Measurements from ENCODE around the gene PAPSS1.
A peak's percentile ranks its signal among the peaks of the same experiment; 100 is the strongest.
"Not testable (repeated sequence)": the region's sequence is repeated elsewhere in the genome, so short reads cannot be mapped to it uniquely, and the experiment has no call there.

PAPSS1 gene

DNA sequence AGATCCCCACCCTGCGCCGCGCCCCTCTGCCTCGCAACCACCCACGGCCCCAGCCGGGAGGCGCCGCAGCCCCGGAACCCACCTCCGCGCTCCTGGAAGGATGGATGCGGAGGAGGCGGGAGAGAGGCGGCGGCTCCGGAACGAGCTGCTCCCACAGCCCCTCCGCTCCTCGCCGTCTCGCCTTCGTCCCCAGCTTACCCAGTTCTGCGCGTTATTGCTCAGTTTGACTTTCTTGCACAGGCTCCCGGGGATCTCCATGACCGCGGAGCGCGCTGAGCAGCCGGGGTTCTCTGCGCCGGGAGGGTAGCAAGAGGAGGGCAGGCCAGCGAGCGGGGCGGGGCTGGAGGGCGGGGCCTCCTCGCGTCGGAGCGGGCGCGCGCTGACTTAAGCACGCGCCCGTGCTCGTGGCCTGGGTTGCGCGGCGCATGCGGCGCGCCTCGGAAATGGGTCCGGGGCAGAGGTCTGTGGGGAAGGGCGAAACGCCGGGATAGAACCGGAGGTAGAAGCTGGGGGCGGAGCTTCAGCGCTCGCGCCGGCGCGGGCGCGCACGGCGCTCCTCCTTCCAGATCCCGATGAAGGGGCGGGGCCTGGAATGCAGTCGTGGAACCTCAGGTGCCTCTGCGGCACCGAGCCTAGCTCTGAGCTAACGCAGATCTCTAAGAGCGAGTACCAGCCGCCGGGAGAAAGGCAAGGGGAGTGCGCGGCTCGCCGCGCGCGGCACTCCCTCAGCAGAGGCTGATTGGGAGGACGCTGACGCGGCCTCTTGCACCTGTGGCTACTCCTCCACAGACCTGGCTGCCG is at the start of gene PAPSS1:
Gene PAPSS1, minus strand, starts transcription at position 313 of the 801 bp plus-strand sequence. Its CDS starts 55 bp downstream, at position 258.
- DNase-seq (ENCODE audit: low spot score): peak; percentile 92

DNA sequence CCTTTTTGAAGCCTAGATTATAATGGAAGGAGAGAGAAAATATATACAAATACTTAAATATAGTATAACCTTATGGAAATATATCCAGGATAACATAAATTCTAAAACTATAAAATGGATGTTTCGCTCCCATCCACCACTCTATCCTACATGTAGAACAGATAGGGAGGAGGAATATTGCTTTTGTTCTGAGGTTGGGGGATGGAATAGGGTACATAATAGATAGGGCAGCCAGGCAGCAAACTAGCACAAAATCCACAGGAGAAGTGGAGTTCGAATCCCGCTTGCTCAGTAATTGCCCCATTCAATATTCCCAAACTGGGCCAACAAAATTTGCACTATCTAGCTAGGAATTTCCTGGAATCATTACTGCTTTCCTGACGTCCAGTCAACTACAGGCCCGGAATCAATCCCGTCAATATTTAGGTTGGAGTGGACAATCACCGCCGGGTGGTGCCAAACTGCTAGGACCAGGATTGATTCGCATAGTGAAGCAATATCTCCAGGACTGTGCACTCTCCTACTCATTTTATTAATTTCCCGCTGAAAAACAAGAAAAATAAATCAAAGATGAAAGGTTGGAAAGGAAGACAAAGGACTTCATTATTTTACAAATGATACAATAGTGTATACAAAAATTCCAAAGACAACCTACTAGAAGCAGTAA is 40.4 kb upstream of the PAPSS1 start:
- DNase-seq (ENCODE audit: low spot score): no peak

DNA sequence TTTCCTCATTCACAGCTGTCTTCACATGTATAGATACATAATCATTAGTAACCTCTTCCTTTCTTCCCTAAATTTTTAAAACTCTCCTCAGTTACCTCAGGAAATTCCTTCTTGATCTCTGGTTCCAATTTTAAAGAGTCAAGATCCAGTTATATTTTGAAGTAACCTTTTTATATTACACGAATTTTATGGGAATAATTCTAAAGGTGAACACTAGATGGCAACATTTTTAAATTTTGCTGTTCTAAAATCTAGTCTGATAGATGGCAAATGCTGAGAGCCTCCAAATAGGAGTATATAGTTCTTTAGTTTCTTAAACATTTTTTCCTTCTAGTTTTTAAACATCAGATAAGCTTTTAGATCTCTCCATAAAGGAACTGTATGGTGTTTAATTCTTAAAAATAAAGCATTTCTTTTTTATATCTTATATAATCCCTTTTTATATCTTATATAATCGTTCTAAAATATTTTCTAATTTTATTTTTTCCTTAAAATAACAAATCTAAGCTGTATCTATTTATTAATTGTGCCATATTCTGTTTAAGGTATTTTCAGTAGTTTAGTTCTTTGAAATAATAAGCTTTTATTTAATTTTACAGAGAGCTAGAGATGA is 37.9 kb upstream of the PAPSS1 start:
- DNase-seq (ENCODE audit: low spot score): peak; percentile 10

DNA sequence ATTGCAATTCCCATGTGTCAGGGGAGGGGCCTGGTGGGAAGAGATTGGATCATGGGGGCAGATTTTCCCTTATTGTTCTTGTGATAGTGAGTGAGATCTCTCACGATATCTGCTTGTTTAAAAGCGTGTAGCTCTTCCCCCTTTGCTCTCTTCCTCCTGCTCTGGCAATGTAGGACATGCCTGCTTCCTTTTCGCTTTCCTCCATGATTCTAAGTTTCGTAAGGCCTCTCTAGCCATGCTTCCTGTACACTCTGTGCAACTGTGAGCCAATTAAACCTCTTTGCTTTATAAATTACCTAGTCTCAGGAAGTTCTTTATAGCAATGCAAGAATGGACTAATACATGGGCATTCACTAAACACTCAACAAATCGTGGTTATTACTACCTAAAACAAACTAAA is 37.2 kb upstream of the PAPSS1 start:
- no peak for DNase-seq (ENCODE audit: low spot score)

- DNase-seq (ENCODE audit: low spot score): no peak
Measured at GRCh38 chr4:107755841-107756356, 35.9 kb upstream of the PAPSS1 start.

DNA sequence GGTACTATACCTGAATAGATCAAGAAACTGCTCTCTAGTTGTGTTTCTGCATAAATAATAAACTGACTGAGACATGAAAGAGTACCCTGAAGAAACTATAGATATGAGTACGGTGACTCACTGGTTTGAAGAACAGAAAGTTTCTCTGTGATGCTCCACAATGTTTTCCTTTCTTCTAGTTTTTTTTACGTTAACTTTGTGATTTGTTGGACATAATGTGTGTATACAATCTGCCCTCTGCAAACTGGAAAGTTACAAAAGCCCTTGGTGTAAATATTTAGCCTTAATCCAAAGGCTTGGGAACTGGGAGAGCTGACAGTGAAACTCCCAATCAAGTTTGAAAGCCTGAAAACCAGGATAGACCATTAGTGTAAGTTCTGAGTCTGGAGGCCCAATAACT is 31.6 kb upstream of the PAPSS1 start:
- no peak for DNase-seq (ENCODE audit: low spot score)

- DNase-seq (ENCODE audit: low spot score): no peak
Measured at GRCh38 chr4:107747748-107748486, 27.9 kb upstream of the PAPSS1 start.

GRCh38 chr4:107746161-107746560 is 26.1 kb upstream of the PAPSS1 start:
- no peak for DNase-seq (ENCODE audit: low spot score)

DNA sequence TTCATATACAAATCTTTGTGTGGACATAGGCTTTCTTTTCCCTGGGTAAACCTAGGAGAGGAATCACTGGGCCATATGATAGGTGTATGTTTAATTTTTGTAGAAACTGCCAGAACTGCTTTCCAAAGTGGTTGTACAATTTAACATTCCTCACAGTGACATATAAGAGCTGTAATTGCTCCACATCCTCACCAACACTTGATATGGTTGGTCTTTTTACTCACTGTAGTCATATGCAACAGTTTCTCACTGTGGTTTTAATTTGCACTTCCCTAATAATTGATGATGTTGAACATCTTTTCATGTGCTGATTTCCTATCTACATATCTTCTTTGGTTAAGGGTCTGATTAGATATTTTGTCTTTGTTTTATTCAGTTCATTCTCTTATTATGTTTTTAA is 24.5 kb upstream of the PAPSS1 start:
- no peak for DNase-seq (ENCODE audit: low spot score)

DNA sequence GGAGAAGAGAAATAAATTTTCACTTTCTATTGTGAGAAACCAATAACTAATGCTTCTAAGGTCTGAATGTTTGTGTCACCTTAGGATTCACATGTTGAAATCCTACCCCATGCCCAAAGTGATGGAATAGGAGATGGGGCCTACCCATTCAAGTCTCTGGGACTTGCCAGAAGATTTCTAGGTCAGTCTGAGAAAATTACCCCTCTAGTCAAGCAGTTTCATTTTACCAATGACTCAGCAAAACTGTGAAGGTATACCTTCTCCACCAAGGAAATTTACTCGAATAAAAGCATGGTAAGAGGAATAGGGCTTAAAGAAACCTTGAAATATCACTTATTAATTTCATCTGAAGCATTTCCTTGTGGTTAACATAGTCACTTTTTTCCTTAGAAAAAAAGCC is 23.5 kb upstream of the PAPSS1 start:
- DNase-seq (ENCODE audit: low spot score): no peak

DNA sequence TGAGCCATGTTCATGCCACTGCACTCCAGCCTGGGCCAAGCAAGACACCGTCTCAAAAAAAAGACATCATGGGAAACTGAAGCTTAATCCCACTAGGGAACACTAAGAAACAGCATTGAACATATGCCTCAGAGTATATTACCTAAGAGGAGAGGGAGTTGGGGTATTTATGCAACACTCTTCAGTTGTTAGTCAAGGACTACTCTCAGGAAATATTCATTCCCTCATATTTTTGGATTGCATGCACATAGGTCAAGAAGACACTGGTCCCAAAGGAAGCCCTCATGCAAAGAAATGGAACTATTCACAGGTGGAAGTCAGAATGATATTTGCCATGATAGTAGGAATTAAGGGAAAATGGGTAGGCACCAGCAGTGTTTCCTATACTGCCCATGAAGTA is 22.8 kb upstream of the PAPSS1 start:
- DNase-seq (ENCODE audit: low spot score): no peak

DNA sequence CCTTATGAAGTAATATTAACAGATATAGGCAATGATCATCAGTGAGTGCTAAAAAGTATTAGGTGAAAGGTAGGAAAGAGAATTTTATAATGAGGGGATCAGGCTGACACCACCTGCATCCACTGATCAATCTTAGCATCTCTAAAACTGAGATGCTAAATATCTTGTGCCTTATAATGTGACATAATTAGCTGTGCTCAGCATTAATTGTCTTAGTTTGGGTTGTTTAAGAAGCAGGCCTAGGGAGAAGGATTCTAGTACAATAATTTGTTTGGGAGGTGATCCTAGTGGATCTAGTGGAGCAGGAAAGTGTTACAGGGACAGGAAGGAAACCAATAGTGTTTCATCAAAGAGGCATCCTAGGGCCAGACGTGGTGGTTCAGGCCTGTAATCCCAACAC is 22.2 kb upstream of the PAPSS1 start:
- DNase-seq (ENCODE audit: low spot score): no peak

DNA sequence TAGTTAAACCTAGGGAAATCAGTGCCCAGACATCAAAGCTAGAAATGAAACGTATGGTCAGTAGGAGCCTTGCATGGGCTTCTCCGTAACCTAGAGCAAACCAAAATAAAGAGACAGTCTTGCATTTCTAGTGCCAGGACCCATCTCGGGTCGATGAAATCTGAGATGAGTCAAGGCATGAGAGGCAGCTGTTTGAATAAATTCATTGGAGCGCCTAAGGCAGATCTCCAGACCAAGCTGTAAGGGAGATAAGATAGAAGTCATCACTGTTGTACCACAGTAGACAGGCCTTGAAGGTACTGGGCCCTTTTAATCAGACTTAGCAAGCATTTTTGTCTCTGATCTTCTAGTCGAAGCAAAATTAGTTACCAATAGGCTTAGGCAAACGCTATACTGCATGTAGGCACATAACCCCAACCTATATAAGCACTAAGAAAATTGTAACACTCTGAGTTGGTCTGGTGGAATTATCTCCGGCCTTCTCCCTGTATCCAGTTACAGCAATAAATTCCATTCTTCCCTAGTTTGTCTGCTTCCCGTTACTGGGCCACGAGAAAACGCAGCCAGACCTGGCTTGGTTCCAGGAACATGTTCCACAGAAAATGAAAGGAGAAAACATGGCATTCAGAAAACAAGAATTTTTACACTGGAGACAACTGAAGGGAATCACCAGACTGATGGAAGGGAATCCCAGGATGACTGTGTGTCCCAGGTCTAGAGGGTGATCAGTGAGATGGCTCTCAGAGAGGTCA is 21.1 kb upstream of the PAPSS1 start:
- no peak for DNase-seq (ENCODE audit: low spot score)

DNA sequence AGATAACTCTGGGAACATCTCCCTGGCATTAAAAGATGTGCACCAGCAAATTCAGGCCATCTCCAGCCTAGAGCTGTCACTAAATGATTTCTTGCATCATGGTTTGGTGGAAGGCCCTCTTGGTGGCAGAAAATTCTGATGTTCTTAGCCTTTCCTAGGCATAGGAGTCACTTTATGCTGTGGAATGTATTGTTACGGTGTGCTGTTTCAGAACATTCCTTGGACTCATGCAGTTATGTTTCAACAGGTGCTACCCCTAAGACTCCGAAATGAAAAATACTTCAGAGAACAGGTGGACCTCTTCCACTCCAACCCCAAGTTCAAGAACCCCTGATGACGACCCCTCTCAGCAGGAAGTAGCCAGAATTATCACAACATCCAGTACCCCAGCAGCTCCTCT is 20.3 kb upstream of the PAPSS1 start:
- DNase-seq (ENCODE audit: low spot score): no peak

DNA sequence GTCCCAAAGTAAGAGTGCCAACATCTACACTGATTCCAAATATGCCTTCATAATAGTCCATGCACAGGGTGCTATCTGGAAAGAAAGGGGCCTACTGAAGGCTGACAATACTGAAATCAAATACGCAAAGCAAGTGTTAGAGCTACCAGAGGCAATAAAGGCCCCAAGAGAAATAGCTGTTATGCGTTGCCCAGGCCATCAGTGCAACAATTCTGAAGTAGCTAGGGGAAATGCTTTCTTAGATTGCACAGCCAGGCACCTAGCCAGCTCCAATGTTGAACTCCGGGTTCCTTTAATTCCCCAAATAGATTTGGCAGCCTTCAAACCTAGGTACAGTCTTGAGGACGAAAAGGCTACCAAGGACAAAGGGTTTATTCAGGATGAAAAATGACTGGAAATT is 17.4 kb upstream of the PAPSS1 start:
- DNase-seq (ENCODE audit: low spot score): no peak

GRCh38 chr4:107736924-107737448 is 17.0 kb upstream of the PAPSS1 start:
- DNase-seq (ENCODE audit: low spot score): peak; percentile 50

DNA sequence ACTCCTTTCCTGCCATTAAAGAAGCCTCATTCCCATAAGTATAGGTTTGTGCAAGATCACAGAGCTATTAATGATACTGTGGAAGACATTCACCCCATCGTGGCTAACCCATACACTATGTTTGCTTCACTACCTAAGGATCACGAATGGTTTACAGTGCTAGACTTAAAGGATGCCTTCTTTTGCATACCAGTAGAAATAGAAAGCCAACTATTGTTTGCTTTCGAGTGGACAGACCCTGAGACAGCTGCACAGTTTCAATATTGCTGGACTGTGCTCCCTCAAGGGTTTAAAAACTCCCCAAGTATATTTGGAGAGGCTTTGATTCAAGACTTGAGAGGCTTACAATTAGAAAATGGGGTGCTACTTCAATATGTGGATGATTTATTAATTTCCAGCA is 16.0 kb upstream of the PAPSS1 start:
- no peak for DNase-seq (ENCODE audit: low spot score)

DNA sequence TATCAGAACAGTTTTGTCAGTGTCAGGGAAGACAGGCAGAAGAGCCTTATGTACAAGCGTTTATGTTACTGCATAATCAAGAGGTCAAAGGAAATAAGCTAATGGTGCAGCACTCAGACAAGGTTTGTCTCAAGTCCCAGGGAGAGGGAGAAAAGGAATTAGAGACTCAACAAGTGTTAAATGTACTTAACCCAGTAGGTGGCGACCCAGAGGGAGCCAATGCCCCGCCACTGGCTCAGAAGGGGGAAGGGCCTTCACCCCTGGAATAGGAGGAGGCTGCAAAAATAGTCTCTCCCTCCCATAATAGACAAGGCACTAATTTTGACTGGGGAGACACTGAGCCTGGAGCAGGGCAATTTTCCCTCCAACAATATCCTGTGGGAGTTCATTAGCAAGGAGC is 14.1 kb upstream of the PAPSS1 start:
- no peak for DNase-seq (ENCODE audit: low spot score)

GRCh38 chr4:107733431-107733925 is 13.4 kb upstream of the PAPSS1 start:
- DNase-seq (ENCODE audit: low spot score): no peak

- not testable (repeated sequence) for DNase-seq (ENCODE audit: low spot score)
Measured at GRCh38 chr4:107729050-107729449, 9.0 kb upstream of the PAPSS1 start.

Measured in germinal center (tissue), 1 donor.